Endometrial microvascular endothelial cells (primary cell): ENCODE results near the gene ZNF486. TPM values are rescaled to one million over a fixed set of nuclear protein-coding genes. Genes with fewer than 3 reads are reported as not detected.
"Not testable (repeated sequence)": the region's sequence is repeated elsewhere in the genome, so short reads cannot be mapped to it uniquely, and the experiment has no call there.

Experiments
- in situ Hi-C: cut with HindIII; loops from 2 replicates; pipeline ENCODE4 v1.10.0; 2017; ENCODE audit warnings: low sequenced_read_pairs, low pct_unique_long_range_greater_than_20kb; ENCODE audit errors: inconsistent ontology term
- total RNA-seq: library from RNA; depleted of rRNA; stranded (reverse); fragments of >200 nt; gene quantifications from one replicate; pipeline ENCODE4 v1.2.3, GENCODE V29; 2015; ENCODE audit errors: inconsistent ontology term

Gene ZNF486
- total RNA-seq, result 4.1 TPM

- in situ Hi-C loops, result no loop called here
These were observed at the start of gene ZNF486 for GRCh38 chr19:20167020-20167644. ZNF486 (plus strand) TSS chr19:20167214; CDS start chr19:20167331, 117 bp downstream.

GRCh38 chr19:20118064-20118839 lies 48.8 kb upstream of the ZNF486 start:
- in situ Hi-C loops, result not testable (repeated sequence)

- in situ Hi-C loops, result no loop called here
These were observed 42.1 kb upstream of the ZNF486 start for GRCh38 chr19:20124879-20125278.

DNA sequence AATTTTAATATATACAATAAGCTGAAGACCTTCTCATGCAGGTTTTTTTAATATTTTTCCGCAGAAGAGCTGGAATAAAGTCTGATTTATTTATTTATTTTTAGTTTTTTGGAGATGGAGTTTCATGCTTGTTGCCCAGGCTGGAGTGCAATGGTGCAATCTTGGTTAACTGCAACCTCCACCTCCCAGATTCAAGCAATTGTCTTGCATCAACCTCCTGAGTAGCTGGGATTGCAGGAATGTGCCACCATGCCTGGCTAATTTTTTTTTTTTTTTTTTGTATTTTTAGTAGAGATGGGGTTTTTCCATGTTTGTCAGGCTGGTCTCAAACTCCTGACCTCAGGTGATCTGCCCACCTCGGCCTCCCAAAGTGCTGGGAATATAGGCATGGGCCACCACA lies 34.1 kb upstream of the ZNF486 start:
- in situ Hi-C loops, result not testable (repeated sequence)

DNA sequence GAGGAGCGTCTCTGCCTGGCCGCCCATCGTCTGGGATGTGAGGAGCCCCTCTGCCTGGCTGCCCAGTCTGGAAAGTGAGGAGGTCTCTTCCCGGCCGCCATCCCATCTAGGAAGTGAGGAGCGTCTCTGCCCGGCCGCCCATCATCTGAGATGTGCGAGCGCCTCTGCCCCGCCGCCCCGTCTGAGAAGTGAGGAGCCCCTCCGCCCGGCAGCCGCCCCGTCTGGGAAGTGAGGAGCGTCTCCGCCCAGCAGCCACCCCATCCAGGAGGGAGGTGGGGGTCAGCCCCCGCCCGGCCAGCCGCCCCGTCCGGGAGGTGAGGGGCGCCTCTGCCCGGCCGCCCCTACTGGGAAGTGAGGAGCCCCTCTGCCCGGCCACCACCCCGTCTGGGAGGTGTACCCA lies 29.3 kb upstream of the ZNF486 start:
- in situ Hi-C loops, result not testable (repeated sequence)

DNA sequence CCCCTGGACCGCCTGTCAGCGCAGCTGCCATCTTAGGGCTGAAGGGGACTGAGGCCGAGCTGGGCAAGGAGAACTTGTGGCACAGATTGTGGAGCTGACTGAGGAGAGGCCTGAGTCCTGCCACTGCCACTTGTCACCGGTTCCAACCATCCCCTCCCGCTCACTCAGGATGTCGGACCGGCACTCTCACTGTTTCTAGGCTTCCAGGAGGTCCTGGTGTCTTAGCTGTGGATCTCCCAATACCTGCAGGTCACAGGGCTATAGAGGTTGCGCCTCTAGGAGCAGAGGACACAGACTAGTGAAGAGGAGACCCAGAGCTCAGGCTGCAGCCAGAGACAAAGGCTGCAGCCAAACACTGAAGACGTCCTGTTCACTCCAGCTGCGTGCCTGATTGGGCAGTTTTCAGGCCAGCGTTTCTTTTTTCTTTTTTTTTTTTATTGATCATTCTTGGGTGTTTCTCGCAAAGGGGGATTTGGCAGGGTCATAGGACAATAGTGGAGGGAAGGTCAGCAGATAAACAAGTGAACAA lies 15.3 kb upstream of the ZNF486 start:
- in situ Hi-C loops, result no loop called here

DNA sequence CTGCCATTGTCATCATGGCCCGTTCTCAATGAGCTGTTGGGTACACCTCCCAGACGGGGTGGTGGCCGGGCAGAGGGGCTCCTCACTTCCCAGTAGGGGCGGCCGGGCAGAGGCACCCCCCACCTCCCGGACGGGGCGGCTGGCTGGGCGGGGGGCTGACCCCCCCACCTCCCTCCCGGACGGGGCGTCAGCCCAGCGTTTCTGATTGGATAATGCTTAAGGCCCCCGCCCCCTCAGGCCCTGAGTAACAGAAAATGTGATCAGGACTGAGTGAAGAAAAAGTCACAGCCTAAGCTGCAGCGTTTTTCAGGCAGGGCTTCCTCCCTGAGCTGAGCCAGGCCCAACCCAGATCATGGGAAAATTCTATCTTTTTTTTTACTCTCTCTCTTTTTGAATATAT lies 14.5 kb upstream of the ZNF486 start:
- in situ Hi-C loops, result not testable (repeated sequence)

- in situ Hi-C loops, result no loop called here
These were observed 13.7 kb upstream of the ZNF486 start for GRCh38 chr19:20153281-20153680.

GRCh38 chr19:20154636-20155035 lies 12.4 kb upstream of the ZNF486 start:
- in situ Hi-C loops, result no loop called here

DNA sequence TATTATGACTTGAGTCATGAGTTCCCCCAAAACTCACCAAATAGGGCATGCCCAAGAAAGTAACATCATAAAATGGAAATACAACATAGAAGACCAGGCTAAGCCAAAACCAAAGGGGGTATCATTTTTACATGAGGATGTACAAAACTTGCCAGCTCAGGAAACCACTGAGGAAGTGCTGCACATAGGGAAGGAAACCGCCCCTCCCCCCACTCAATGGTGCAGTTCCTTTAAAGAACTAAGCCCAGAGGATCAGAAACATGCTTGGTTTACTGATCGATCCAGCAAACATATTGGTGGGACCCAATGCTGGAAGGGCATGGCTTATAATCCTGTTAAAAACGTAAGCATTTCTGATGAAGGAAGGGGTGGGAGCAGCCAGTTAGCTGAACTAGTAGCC lies 4.2 kb upstream of the ZNF486 start:
- in situ Hi-C loops, result no loop called here

- in situ Hi-C loops, result no loop called here
These were observed 2.6 kb upstream of the ZNF486 start for GRCh38 chr19:20164456-20164855.

DNA sequence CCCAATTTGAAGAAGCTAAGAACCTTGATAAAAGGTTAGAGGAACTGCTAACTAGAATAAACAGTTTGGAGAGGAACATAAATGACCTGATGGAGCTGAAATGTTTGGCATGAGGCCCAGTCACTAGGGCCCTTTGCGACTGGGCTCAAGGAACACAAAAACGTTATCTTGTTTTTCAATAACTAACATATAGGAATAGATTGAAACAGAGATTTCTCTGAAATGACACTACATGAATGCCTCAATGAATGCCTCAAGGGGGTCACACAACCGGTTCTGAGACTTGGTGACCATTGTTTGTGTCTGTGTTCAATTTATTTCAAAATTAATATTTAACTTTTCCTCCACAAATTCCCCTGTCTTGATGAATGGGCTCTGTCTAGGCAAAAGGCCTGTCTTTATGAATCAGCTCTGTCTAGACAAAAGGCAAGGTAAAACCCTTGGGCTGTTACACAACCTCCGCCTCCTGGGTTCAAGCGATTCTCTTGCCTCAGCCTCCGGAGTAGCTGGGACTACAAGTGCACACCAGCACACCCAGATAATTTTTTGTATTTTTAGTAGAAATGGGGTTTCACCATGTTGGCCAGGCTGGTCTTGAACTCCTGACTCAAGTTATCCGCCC lies 932 bp upstream of the ZNF486 start:
- in situ Hi-C loops, result no loop called here

- in situ Hi-C loops, result no loop called here
These were observed 673 bp downstream of the ZNF486 start for GRCh38 chr19:20167651-20168122.

GRCh38 chr19:20171285-20171684 lies 4.3 kb downstream of the ZNF486 start:
- in situ Hi-C loops, result no loop called here

DNA sequence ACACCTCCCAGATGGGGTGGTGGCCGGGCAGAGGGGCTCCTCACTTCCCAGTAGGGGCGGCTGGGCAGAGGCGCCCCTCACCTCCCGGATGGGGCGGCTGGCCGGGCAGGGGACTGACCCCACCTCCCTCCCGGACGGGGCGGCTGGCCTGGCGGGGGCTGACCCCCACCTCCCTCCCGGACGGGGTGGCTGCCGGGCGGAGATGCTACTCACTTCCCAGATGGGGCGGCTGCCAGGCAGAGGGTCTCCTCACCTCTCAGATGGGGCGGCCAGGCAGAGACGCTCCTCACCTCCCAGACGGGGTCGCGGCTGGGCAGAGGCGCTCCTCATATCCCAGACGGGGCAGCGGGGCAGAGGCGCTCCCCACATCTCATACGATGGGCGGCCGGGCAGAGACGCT lies 8.8 kb downstream of the ZNF486 start:
- in situ Hi-C loops, result not testable (repeated sequence)

DNA sequence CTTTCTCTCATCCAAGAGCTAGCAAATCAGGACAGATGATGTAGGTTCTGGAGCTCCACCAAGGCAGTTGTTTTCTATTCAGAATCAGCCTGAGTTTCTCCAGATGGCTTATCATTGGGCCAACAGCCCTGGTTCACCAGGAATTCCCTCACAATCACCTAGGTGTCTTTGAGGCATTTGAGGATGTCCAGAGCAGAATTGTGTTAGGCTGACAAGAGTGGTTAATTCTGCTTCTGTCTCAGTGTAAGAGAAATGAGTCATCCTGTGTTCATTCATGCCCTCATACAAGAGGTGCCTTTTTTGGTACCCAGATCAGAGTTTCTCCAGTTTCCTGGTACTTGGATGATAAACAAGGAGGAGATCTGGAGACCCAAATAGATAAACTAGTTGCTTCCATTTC lies 12.9 kb downstream of the ZNF486 start:
- in situ Hi-C loops, result not testable (repeated sequence)

- in situ Hi-C loops, result no loop called here
These were observed 15.3 kb downstream of the ZNF486 start for GRCh38 chr19:20182222-20182785.

- in situ Hi-C loops, result no loop called here
These were observed 19.2 kb downstream of the ZNF486 start for GRCh38 chr19:20186174-20186573.

GRCh38 chr19:20197747-20198146 lies 30.7 kb downstream of the ZNF486 start:
- in situ Hi-C loops, result no loop called here
